Cardiac fibroblast (primary cell): Measurements from ENCODE around the gene SWI5.

Experiments used
- DNase-seq, 2 donors: peaks; one replicate each; pipeline versions ENCODE4 v3.0.0 to v3.0.0-alpha.2; 2010; ENCODE audit warnings: low read depth in 2 of 2
- H3K4me3 ChIP-seq, 2 donors: replicated peaks in 1 of 2; 1 replicate in 1 of 2; 2 replicates in 1 of 2; pipeline ENCODE4 v1.5.1; 2011; ENCODE audit warnings: low read depth in 2 of 2, low read length in 2 of 2, mild to moderate bottlenecking in 2 of 2, moderate library complexity in 1 of 2
- CTCF ChIP-seq: IDR thresholded peaks from one replicate; pipeline ENCODE4 v1.5.1; 2011; ENCODE audit warnings: low read depth, mild to moderate bottlenecking, low read length, inconsistent platforms

The SWI5 gene

GRCh38 chr9:128280084-128280622 lies 4.1 kb downstream of the SWI5 start:
- DNase-seq: no peak
- H3K4me3 ChIP-seq: no peak overlapping the region
- TF ChIP-seq CTCF: no peak

- TF ChIP-seq CTCF: no peak
- peak; percentile 30 to 89 for DNase-seq
- H3K4me3 ChIP-seq: no peak overlapping the region
Measured at GRCh38 chr9:128282500-128282899, 6.4 kb downstream of the SWI5 start.

- no peak for TF ChIP-seq CTCF
- no peak for DNase-seq
- H3K4me3 ChIP-seq: no peak overlapping the region
Measured at GRCh38 chr9:128285033-128285784, 9.1 kb downstream of the SWI5 start.

GRCh38 chr9:128286440-128286839 lies 10.4 kb downstream of the SWI5 start:
- TF ChIP-seq CTCF: no peak
- peak in 1 of 2 donors; percentile 79 for DNase-seq

GRCh38 chr9:128288273-128289004 lies 12.4 kb downstream of the SWI5 start:
- no peak for DNase-seq
- H3K4me3 ChIP-seq: no peak overlapping the region
- no peak for TF ChIP-seq CTCF

More at GRCh38 chr9:128286440-128286839, 10.4 kb downstream of the SWI5 start:
- H3K4me3 ChIP-seq: no peak overlapping the region

GRCh38 chr9:128292009-128292408 lies 15.9 kb downstream of the SWI5 start:
- no peak overlapping the region for H3K4me3 ChIP-seq
- DNase-seq: no peak
- TF ChIP-seq CTCF: no peak
